NCI-H82 (cell line): ENCODE data around the gene LRFN3.
"Not testable (repeated sequence)": the region's sequence is repeated elsewhere in the genome, so short reads cannot be mapped to it uniquely, and the experiment has no call there.

Experiments
- DNase-seq: peaks from one replicate; lab custom pipeline; 2025; lab: John Stamatoyannopoulos, UW

Gene LRFN3

DNA sequence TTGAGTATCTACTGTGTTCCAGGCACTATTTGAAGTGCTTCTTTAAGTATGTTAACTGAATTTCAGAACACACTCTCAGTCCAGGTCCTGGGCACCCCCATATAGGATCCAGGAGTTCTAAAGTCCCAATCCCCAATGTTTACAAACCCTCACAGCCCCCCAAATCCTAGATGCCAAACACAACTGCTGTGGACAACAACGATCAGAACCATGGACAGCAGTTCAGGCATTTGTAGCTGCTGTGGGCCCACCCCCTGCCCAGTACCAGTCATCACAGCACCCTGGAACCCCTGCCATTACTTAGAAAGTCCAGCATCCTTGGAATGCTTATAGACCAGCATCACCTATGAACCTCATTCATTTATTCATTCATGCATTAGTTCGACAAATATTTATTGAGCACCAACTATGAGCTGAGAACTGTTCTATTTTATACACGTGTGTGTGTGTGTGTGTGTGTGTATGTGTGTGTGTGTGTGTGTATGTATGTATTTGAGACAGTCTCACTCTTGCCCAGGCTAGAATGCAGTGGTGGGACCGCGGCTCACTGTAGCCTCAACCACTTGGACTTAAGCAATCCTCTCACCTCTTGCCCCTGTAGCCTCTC is 39.5 kb downstream of the LRFN3 start:
- no peak for DNase-seq

DNA sequence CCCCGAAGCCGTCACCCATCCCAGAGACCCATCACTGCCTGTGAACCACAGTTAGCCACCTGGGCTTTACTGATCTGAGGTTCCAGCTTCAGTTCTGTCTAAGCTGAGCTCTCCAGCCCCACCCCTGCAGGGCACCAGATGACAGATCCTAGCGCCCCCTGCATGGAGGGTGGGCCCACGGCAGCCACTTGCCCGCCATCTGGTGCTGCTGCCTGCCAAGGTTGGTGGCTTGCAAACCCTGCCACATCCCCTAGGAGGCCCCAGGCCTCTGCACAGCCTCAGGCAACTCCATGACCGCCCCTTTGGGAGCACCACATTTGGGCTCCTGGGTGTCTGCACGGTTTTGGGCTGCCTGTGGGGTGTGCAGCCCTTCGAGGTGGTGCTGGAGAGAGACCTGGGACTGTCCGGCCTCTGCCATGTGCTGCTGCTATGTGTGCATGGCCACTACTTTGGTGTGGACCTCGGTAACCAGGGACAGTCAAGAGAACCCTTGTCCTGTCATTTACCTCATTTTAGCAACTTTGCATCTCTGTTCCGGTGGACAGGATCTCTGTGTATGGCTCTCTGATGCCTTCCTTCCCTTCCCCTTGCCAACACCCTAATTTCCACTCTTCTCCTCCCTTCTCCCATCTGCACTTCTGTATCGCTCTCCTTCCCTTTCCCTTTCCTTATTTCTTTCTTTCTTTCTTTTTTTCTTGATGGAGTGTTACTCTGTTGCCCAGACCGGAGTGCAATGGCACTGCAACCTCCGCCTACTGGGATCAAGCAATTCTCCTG is 41.5 kb downstream of the LRFN3 start:
- DNase-seq = peak; percentile 96

DNA sequence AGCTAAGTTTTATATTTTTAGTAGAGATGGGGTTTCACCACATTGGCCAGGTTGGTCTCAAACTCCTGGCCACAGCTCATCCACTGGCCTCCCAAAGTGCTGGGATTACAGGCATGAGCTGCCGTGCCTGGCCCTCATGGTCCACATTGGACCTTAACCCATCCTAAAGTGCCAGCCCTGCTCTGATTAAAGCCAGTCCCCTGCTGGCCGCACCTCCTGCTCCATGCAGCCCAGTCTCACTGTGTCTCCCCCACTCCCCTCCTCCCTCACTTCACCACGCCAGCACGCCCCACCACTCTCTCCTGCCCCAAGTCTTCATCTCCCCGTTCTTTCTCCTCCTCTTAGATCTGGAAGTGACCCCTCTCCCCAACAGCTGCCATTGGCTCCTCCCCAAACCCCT is 42.1 kb downstream of the LRFN3 start:
- DNase-seq = no peak

DNA sequence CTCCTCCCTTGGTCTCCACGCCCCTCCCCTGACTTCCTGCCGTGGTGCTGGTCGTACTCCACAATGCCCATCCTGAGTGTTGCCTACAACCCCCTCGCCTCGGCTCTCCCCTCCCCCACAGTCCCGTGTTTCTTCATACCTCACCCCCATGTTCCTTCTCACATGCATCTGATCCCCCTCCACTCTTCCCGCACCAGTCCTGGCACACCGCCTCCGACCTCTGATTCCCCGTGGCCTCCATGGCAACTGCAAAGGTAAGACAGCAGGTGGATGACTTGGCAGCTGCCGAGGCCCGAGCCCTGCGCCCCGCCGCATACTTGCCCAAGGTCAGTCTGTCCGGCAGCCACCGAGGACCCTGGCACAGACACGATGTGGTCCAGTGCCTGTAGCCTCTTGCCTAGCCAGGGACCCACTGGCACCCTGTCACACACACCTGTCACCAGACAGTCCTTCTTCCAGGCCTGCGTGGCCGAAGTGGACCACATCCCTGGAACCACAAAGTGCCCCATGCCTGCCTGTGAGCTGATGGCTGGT is 42.7 kb downstream of the LRFN3 start:
- no peak for DNase-seq

DNA sequence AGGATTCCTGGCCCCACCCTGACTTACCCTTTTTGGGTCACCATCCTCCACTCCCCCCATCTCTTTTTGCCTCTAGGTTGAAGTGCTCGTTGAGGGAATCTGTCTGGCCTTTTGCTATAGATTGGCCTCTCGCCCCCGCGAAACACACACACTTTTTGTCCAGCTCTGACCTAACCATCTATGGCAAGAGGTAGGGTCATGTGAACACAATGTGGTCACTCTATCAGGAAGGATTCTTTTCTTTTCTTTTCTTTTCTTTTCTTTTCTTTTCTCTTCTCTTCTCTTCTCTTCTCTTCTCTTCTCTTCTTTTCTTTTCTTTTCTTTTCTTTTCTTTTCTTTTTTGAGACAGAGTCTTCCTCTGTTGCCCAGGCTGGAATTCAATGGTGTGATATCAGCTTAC is 44.8 kb downstream of the LRFN3 start:
- DNase-seq = not testable (repeated sequence)

DNA sequence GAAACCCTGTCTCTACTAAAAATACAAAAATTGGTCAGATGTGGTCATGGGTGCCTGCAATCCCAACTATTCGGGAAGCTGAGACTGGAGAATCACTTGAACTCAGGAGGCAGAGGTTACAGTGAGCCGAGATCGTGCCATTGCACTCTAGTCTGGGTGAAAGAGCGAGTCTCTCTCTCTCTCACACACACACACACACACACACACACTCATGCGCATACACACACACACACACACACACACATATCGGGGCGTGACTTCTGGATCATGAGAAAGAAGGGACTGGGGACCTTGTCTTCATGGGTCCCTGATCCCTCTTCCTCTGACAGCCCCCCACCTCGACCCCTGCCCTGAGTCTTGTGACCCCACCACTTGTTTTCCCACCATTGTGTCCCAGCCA is 47.0 kb downstream of the LRFN3 start:
- DNase-seq = no peak

DNA sequence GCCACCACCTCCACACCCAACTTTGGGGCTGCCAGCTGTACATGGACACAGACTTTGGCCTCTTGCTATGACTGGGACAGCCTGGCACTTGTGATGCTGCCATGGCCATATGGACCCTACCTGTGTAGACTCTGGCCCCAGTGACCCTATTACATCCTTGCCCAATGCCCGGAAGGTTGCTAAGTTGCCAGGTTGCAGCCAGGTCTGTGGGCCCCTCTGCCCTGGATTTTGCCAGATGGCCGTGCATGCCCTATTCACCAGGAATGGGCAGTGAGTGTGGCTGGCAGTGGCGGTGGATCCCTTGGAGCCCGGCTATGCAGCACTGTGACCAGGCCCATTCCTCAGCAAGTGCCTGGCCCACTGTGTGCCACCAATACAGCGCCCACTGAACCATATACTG is 49.9 kb downstream of the LRFN3 start:
- DNase-seq = no peak

DNA sequence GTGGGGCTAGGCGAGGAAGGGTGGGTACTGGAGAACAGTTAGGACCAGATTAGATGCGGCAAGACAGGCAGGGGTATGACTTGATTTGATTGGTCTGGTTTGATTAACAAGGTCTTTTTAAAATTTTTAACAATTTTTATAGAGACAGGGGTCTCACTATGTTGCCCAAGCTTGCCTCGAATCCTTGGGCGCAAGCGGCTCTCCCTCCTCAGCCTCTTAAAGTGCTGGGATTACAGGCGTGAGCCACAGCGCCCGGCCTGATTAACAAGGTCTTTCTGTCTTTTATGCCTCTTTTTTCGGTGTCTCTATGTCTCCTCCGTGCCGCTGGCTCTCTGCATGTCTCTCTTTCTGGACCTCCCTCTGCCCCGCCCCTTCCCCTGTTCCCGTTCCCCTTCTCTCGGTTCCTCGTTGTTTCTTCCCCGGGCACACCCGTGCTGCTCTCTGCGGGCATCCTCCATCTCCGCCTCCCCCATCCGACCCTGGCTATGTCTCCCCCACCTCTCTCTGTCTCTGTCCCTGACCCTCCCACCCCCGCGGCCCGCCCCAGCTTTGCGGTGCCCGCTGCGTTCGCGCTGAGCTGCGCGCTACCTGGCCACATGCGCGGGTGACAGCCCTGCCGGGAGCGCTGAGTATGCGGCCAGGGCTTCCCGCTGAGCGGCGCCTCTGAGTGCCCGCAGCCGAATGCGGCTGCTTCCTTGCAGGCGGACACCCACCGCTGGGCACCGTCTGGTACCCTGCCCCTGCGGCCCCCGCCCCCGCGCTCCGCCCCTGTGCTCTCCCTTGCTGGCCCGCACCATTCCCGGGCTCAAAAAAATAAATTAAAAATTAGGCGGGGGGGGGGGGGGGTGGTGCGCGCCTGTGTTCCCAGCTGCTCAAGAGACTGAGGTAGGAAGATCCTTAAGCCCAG is 50.7 kb downstream of the LRFN3 start:
- DNase-seq = peak; percentile 80

DNA sequence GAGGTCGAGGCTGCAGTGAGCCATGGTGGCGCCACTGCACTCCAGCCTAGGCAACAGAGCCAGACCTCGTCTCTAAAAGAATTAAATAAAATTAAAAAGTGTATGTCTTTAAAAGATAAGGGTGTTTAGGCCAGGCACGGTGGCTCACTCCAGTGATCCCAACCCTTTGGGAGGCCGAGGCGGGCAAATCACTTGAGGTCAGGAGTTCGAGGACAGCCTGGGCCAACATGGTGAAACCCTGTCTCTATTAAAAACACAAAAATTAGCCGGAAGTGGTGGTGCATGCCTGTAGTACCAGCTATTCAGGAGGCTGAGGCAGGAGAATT is 51.4 kb downstream of the LRFN3 start:
- no peak for DNase-seq

DNA sequence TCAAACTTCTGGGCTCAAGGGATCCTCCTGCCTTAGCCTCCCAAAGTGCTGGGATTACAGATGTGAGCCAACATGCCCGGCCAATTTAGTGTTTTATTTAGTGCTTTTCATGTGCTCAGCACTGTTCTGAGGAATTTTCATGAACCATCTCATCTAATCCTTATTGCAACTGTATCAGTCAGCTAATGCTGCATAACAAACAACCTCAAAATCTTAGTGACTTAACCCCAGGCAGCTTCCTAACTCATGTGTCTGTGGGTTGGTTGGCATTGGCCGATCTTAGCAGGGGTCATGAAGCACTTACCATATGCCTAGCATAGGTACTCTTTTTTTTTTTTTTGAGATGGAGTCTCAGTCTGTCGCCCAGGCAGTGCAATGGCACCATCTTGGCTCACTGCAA is 52.6 kb downstream of the LRFN3 start:
- no peak for DNase-seq

DNA sequence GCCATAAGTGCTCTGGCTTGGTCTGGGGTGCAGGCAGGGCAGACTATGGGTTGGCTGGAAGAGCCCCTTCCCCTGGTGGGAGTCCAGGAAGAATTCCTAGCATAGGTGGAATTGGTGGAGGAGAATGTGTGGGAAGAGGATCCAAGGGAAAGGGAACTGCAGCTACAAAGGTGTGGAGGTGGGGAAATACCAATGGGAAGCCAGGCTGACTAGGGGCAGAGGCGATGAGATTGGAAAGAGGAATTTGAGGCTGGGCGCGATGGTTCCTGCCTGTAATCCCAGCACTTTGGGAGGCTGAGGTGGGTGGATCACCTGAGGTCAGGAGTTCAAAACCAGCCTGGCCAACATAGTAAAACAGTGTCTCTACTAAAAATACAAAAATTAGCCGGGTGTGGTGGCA is 54.0 kb downstream of the LRFN3 start:
- DNase-seq = no peak

DNA sequence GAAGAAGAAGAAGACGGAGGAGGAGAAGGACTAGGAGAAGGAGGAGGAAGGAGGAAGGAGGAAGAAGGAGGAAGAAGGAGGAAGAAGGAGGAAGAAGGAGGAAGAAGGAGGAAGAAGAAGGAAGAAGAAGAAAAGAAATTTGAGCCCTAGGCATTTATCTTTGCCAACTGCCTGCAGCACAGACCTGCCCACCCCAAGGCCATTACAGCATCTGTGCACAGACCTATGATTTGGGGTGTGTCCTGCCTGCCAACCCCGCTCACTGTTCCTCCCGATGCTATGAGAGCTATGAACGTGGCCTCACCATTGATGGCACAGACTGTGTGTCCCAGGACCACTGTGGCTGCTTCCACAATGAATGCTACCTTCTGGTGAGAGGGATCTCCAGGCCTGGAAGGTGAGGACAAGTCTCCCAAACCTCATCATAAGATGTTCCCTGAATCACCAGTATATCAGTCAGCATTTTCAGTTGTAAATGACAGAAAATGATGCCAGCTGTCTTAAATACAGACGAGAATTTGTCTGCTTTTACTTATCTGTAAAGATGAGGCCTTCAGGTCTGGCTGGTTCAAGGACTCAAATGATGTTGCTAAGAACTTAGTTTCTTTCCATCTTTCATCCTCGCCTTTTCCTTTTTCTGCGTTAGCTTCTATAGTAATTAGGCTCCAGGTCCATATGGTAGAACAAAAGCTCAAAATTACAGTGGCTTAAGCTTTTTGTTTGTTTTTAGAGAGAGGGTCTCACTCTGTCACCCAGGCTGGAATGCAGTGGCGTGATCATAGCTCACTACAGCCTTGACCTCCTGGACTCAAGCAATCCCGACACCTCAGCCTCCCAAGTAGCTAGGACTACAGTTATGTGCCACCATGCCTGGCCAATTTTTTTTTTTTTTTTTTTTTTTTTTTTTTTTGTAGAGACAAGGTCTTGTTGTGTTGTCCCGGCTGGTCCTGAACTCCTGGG is 54.9 kb downstream of the LRFN3 start:
- no peak for DNase-seq

DNA sequence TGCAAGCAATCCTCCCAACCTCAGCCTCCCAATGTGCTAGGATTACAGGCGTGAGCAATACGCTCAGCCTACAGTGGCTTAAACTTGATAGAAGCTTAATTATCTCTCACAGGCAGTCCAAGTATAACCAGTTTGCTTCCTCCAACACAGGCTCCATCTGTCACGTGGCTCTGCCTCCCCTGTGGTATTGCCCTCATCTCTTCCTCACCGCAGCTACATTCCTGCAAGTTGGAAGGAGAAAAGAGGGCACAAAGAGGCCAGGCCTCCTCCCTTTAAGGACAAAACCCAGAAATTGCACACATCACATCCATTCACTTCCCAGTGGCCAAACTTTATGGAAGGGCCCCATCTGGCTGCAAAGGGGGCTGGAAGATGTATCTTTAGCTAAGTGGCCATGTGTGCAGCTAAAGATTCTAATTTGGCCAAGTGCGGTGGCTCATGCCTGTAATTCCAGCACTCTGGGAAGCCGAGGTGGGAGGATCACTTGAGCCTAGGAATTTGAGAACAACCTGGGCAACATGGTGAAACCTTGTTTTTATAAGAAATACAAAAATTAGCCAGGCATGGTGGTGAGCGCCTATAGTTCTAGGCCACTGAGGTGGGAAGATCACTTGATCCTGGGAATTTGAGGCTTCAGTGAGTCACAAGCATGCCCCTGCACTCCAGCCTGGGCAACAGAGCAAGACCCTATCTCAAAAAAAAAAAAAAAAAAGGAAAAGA is 55.7 kb downstream of the LRFN3 start:
- peak; percentile 91 for DNase-seq

DNA sequence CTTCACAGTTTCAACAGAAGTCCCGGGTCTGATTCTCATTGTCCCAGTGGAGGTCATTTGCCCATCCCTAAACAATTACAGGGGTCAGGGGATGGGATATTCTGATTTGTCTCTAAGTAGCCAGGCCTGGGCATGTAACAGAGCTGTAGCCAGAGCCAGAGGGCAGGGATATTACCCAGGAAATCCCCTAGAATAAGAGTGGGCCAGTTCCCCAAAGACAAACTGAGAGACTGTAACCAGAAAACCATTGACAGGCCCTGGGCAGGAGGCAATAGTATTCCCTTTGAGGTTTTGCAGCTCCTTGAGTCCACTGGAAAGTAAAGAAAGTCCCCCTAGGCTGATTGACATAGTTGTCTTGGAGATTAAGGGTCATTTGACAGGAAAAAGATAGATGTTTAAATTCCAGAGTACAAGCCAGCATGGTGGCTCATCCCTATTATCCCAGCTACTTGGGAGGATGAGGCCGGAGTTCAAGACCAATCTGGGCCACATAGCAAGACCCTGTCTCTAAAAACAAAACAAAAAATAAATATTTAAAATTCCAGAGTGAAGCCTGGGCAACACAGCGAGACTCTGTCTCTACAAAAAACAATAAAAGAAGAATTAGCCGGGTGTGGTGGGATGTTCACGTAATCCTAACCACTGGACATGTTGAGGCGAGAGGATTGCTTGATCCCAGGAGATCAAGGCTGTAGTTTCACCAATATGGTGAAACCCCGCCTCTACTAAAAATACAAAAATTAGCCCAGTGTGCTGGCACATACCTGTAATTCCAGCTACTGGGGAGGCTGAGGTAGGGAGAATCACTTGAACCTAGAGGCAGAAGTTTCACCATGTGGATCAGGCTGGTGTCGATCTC is 57.0 kb downstream of the LRFN3 start:
- DNase-seq = no peak

DNA sequence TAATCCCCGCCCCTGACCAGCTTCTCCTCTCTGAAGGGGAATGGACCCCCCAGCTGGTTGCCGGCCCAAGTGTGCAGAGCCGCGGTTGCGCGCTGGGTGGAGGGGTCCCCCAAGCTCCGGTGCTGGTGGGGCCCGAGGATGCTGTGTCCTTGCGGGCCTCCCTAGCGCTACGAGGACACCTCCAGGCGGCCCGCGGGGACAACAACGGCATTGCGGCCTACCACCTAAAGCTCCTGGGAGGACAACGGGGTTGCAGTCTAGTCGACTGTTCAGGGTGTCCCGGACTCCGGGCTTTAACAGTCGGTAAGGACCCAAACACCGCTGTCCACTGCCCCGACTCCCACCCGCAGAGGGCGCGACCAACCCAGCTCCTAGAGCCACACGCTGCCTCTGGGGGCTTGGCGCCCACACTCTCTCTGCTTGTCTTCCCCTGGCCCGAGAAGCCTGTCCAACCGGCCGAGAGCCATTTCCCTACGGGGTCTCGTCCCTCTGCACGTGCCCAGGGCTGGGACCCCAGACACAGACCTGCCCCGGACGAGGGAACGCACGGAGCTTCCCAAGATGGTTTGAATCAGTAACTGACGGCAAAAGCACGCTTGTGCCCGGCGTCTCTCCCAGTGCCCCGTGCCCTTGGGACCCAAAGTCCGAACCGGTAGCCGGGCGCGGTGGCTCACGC is 57.9 kb downstream of the LRFN3 start:
- no peak for DNase-seq
